HL-60 (cell line): ENCODE results near the gene CCP110.

Experiments used
- DNase-seq, 2 experiments: peaks; one replicate each; pipeline ENCODE4 v3.0.0-alpha.2; 2010 to 2020; ENCODE audit warnings: low read depth in 1 of 2, low spot score in 1 of 2
- H3K27ac ChIP-seq: fragments of 250-450 bp; sonication (Bioruptor Pico); replicated peaks from 2 replicates; pipeline ENCODE4 v1.5.1; 2020; ENCODE audit warnings: mild to moderate bottlenecking, moderate library complexity
- H3K27me3 ChIP-seq: fragments of 250-450 bp; sonication (Bioruptor Pico); 2 replicates; pipeline ENCODE4 v1.5.1; 2021; ENCODE audit warnings: mild to moderate bottlenecking, moderate library complexity; ENCODE audit not compliant: insufficient read depth, poor library complexity, severe bottlenecking
- H3K4me3 ChIP-seq: replicated peaks from 2 replicates; pipeline ENCODE4 v1.5.1; 2011; ENCODE audit warnings: mild to moderate bottlenecking, control low read depth, low read length; ENCODE audit not compliant: insufficient read depth
- GABPA ChIP-seq: IDR thresholded peaks from 2 replicates; pipeline ENCODE4 v1.6.1; 2012; ENCODE audit warnings: low read depth
- POLR2AphosphoS5 ChIP-seq: IDR thresholded peaks from 2 replicates; pipeline ENCODE4 v1.6.1; 2012; ENCODE audit warnings: low read depth
- SPI1 ChIP-seq: IDR thresholded peaks from 2 replicates; pipeline ENCODE4 v1.6.1; 2012; ENCODE audit warnings: low read depth, mild to moderate bottlenecking, borderline replicate concordance
- TF ChIP-seq, protein P1 (sequence below): IDR thresholded peaks from 2 replicates; pipeline ENCODE4 v1.6.1; 2012; ENCODE audit warnings: low read depth; ENCODE audit not compliant: insufficient replicate concordance
- TF ChIP-seq, protein P2 (sequence below): IDR thresholded peaks from one replicate; pipeline ENCODE4 v1.5.1; 2011; ENCODE audit warnings: low read length, control low read depth, inconsistent platforms; ENCODE audit not compliant: insufficient read depth

CCP110 gene

GRCh38 chr16:19506965-19507364, 16.8 kb upstream of the CCP110 start:
- TF ChIP-seq POLR2AphosphoS5, result no peak
- no peak for TF ChIP-seq GABPA
- TF ChIP-seq, protein P1, sequence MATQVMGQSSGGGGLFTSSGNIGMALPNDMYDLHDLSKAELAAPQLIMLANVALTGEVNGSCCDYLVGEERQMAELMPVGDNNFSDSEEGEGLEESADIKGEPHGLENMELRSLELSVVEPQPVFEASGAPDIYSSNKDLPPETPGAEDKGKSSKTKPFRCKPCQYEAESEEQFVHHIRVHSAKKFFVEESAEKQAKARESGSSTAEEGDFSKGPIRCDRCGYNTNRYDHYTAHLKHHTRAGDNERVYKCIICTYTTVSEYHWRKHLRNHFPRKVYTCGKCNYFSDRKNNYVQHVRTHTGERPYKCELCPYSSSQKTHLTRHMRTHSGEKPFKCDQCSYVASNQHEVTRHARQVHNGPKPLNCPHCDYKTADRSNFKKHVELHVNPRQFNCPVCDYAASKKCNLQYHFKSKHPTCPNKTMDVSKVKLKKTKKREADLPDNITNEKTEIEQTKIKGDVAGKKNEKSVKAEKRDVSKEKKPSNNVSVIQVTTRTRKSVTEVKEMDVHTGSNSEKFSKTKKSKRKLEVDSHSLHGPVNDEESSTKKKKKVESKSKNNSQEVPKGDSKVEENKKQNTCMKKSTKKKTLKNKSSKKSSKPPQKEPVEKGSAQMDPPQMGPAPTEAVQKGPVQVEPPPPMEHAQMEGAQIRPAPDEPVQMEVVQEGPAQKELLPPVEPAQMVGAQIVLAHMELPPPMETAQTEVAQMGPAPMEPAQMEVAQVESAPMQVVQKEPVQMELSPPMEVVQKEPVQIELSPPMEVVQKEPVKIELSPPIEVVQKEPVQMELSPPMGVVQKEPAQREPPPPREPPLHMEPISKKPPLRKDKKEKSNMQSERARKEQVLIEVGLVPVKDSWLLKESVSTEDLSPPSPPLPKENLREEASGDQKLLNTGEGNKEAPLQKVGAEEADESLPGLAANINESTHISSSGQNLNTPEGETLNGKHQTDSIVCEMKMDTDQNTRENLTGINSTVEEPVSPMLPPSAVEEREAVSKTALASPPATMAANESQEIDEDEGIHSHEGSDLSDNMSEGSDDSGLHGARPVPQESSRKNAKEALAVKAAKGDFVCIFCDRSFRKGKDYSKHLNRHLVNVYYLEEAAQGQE, result no peak
- H3K27ac ChIP-seq, result no peak overlapping the region
- no peak for DNase-seq
- H3K4me3 ChIP-seq, result no peak overlapping the region
- H3K27me3 ChIP-seq, result no peaks in the 10 kb centered on the region

- Histone ChIP-seq H3K4me3 (no peak overlapping the region), H3K27ac (no peak overlapping the region), H3K27me3 (no peaks in the 10 kb centered on the region)
- TF ChIP-seq GABPA (no peak), POLR2AphosphoS5 (no peak), SPI1 (no peak)
- TF ChIP-seq, protein P2, sequence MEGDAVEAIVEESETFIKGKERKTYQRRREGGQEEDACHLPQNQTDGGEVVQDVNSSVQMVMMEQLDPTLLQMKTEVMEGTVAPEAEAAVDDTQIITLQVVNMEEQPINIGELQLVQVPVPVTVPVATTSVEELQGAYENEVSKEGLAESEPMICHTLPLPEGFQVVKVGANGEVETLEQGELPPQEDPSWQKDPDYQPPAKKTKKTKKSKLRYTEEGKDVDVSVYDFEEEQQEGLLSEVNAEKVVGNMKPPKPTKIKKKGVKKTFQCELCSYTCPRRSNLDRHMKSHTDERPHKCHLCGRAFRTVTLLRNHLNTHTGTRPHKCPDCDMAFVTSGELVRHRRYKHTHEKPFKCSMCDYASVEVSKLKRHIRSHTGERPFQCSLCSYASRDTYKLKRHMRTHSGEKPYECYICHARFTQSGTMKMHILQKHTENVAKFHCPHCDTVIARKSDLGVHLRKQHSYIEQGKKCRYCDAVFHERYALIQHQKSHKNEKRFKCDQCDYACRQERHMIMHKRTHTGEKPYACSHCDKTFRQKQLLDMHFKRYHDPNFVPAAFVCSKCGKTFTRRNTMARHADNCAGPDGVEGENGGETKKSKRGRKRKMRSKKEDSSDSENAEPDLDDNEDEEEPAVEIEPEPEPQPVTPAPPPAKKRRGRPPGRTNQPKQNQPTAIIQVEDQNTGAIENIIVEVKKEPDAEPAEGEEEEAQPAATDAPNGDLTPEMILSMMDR, result no peak
- TF ChIP-seq, protein P1, result no peak
- no peak for DNase-seq
Observed at GRCh38 chr16:19507867-19508266, 15.9 kb upstream of the CCP110 start.

GRCh38 chr16:19512297-19512696, 11.4 kb upstream of the CCP110 start:
- Histone ChIP-seq H3K4me3 (no peak overlapping the region), H3K27me3 (no peaks in the 10 kb centered on the region), H3K27ac (no peak overlapping the region; the same call in 1 of the 2 replicates)
- TF ChIP-seq SPI1, result no peak
- TF ChIP-seq, protein P1, result no peak
- TF ChIP-seq GABPA, result no peak
- TF ChIP-seq POLR2AphosphoS5, result no peak
- TF ChIP-seq, protein P2, result no peak
- DNase-seq, result no peak
